H9 (cell line): ENCODE measurements around the gene FRAT1. TPM values are rescaled to one million over a fixed set of nuclear protein-coding genes. Genes with fewer than 3 reads are reported as not detected.

Source experiments
- DNase-seq: peaks from one replicate; pipeline ENCODE4 v3.0.0-alpha.2; 2017
- H2AFZ ChIP-seq: one replicate; pipeline ENCODE4 v1.6.1; 2013; ENCODE audit warnings: mild to moderate bottlenecking, low read length, control low read depth, moderate library complexity
- H2AK5ac ChIP-seq: 2 replicates; pipeline ENCODE4 v1.6.1; 2013; ENCODE audit warnings: low read length, control low read depth, mixed read lengths; ENCODE audit not compliant: insufficient read length
- H2BK120ac ChIP-seq: one replicate; pipeline ENCODE4 v1.6.1; 2013; ENCODE audit warnings: low read depth, mild to moderate bottlenecking, low read length, control low read depth, inconsistent platforms; ENCODE audit not compliant: poor library complexity, severe bottlenecking
- H2BK12ac ChIP-seq: 2 replicates; pipeline ENCODE4 v1.6.1; 2013; ENCODE audit warnings: low read length, control low read depth, mixed read lengths, low read depth; ENCODE audit not compliant: insufficient read length
- H2BK15ac ChIP-seq: 2 replicates; pipeline ENCODE4 v1.6.1; 2013; ENCODE audit warnings: low read depth, low read length, control low read depth
- H2BK20ac ChIP-seq: one replicate; pipeline ENCODE4 v1.6.1; 2013; ENCODE audit warnings: low read depth, mild to moderate bottlenecking, low read length, control low read depth, inconsistent platforms; ENCODE audit not compliant: poor library complexity, severe bottlenecking
- H2BK5ac ChIP-seq: 2 replicates; pipeline ENCODE4 v1.6.1; 2013; ENCODE audit warnings: low read length, control low read depth, mixed read lengths; ENCODE audit not compliant: insufficient read length
- H3K14ac ChIP-seq: 2 replicates; pipeline ENCODE4 v1.6.1; 2013; ENCODE audit warnings: low read length, control low read depth; ENCODE audit not compliant: insufficient read depth
- H3K18ac ChIP-seq: 2 replicates; pipeline ENCODE4 v1.6.1; 2013; ENCODE audit warnings: low read depth, mild to moderate bottlenecking, mixed read lengths, low read length, control low read depth; ENCODE audit not compliant: insufficient read length
- H3K23ac ChIP-seq: 2 replicates; pipeline ENCODE4 v1.6.1; 2013; ENCODE audit warnings: low read length, control low read depth, mixed read lengths, low read depth; ENCODE audit not compliant: insufficient read length
- H3K23me2 ChIP-seq: 2 replicates; pipeline ENCODE4 v1.6.1; 2013; ENCODE audit warnings: low read depth, mild to moderate bottlenecking, mixed read lengths, low read length, control low read depth; ENCODE audit not compliant: insufficient read length, poor library complexity, severe bottlenecking
- H3K27ac ChIP-seq: 2 replicates; pipeline ENCODE4 v1.5.1; 2013; ENCODE audit warnings: low read length, control low read depth, mixed read lengths, low read depth; ENCODE audit not compliant: insufficient read length
- H3K27me3 ChIP-seq: 2 replicates; pipeline ENCODE4 v1.6.1; 2013; ENCODE audit warnings: low read length, control low read depth, inconsistent platforms; ENCODE audit not compliant: insufficient read depth
- H3K4ac ChIP-seq: 2 replicates; pipeline ENCODE4 v1.6.1; 2013; ENCODE audit warnings: low read depth, mild to moderate bottlenecking, control low read depth, inconsistent platforms, low read length, moderate library complexity
- H3K4me1 ChIP-seq: 2 replicates; pipeline ENCODE4 v1.6.1; 2013; ENCODE audit warnings: low read length, control low read depth, inconsistent platforms; ENCODE audit not compliant: insufficient read depth
- H3K4me2 ChIP-seq: 2 replicates; pipeline ENCODE4 v1.6.1; 2013; ENCODE audit warnings: low read length, control low read depth, mixed read lengths; ENCODE audit not compliant: insufficient read length, insufficient read depth
- H3K56ac ChIP-seq: 2 replicates; pipeline ENCODE4 v1.6.1; 2013; ENCODE audit warnings: low read depth, mild to moderate bottlenecking, mixed read lengths, low read length, control low read depth; ENCODE audit not compliant: insufficient read length
- H3K79me1 ChIP-seq: 2 replicates; pipeline ENCODE4 v1.6.1; 2013; ENCODE audit warnings: low read depth, mild to moderate bottlenecking, moderate library complexity, low read length, control low read depth, inconsistent platforms; ENCODE audit not compliant: insufficient read depth, poor library complexity, severe bottlenecking
- H3K79me2 ChIP-seq: 2 replicates; pipeline ENCODE4 v1.6.1; 2013; ENCODE audit warnings: low read length, control low read depth, inconsistent platforms; ENCODE audit not compliant: insufficient read depth
- H3K9ac ChIP-seq: 2 replicates; pipeline ENCODE4 v1.6.1; 2013; ENCODE audit warnings: low read length, control low read depth, mixed read lengths; ENCODE audit not compliant: insufficient read length; ENCODE audit errors: extremely low read depth
- H3K9me3 ChIP-seq: one replicate; pipeline ENCODE4 v1.6.1; 2013; ENCODE audit warnings: low read depth, low read length, inconsistent platforms; ENCODE audit not compliant: control insufficient read depth
- H3T11ph ChIP-seq: one replicate; pipeline ENCODE4 v1.6.1; 2013; ENCODE audit warnings: mild to moderate bottlenecking, low read length, control low read depth, inconsistent platforms
- H4K20me1 ChIP-seq: one replicate; pipeline ENCODE4 v1.6.1; 2013; ENCODE audit not compliant: control insufficient read depth, insufficient read length, insufficient read depth
- H4K5ac ChIP-seq: 2 replicates; pipeline ENCODE4 v1.6.1; 2013; ENCODE audit warnings: low read depth, mild to moderate bottlenecking, mixed read lengths, low read length, control low read depth; ENCODE audit not compliant: insufficient read length
- H4K8ac ChIP-seq: replicated peaks from 2 replicates; pipeline ENCODE4 v1.6.1; 2013; ENCODE audit warnings: low read length, control low read depth, mixed read lengths, low read depth; ENCODE audit not compliant: insufficient read length
- H4K91ac ChIP-seq: 2 replicates; pipeline ENCODE4 v1.6.1; 2013; ENCODE audit warnings: low read depth, mild to moderate bottlenecking, moderate library complexity, mixed read lengths, low read length, control low read depth; ENCODE audit not compliant: insufficient read length
- H3K27ac Mint-ChIP-seq, 3 experiments: 2 replicates in 2 of 3; 3 replicates in 1 of 3; pipeline ENCODE4 v1.8.0; 2020 to 2021; ENCODE audit warnings: mixed read lengths in 3 of 3, mild to moderate bottlenecking in 1 of 3, moderate library complexity in 1 of 3
- H3K27me3 Mint-ChIP-seq: 2 replicates; pipeline ENCODE4 v1.8.0; 2021; ENCODE audit warnings: low read depth, mild to moderate bottlenecking, moderate library complexity, mixed read lengths
- H3K36me3 Mint-ChIP-seq, 3 experiments: 2 replicates in 2 of 3; 3 replicates in 1 of 3; pipeline ENCODE4 v1.8.0; 2020 to 2021; ENCODE audit warnings: low read depth in 3 of 3, mixed read lengths in 3 of 3; ENCODE audit not compliant: insufficient read depth in 1 of 3
- H3K4me1 Mint-ChIP-seq, 2 experiments: 2 replicates each; pipeline ENCODE4 v1.8.0; 2020; ENCODE audit warnings: mixed read lengths in 2 of 2
- H3K4me3 Mint-ChIP-seq, 2 experiments: 2 replicates in 1 of 2; 3 replicates in 1 of 2; pipeline ENCODE4 v1.8.0; 2020 to 2021; ENCODE audit warnings: mild to moderate bottlenecking in 2 of 2, mixed read lengths in 2 of 2, moderate library complexity in 1 of 2
- H3K9me3 Mint-ChIP-seq, 2 experiments: 2 replicates in 1 of 2; 3 replicates in 1 of 2; pipeline ENCODE4 v1.8.0; 2020; ENCODE audit warnings: mild to moderate bottlenecking in 2 of 2, mixed read lengths in 2 of 2, moderate library complexity in 1 of 2
- CTCF ChIP-seq: fragments of 200-600 bp; sonication (generic); conservative IDR thresholded peaks from 3 replicates; pipeline ENCODE4 v1.8.0; 2021; ENCODE audit warnings: antibody characterized with exemption, mild to moderate bottlenecking
- WGBS: extraction: QIAGEN DNeasy Blood & Tissue Kit; methylation state at CpG from one replicate; pipeline ENCODE4 v1.1.7; 2013; ENCODE audit warnings: missing lambda C conversion rate, low lambda C conversion rate, mixed read lengths; ENCODE audit not compliant: insufficient read length; ENCODE audit errors: extremely low coverage; 5-methylcytosine and 5-hydroxymethylcytosine counted together
- total RNA-seq: library from RNA; stranded (reverse); gene quantifications from 2 replicates; pipeline ENCODE4 v1.2.1, GENCODE V29; 2021

Gene FRAT1
- total RNA-seq, 1 experiment from 2014 or later, result 7.3 TPM

GRCh38 chr10:97367126-97367649, 48.1 kb downstream of the FRAT1 start:
- H3K79me1 ChIP-seq, result no peaks in the 10 kb centered on the region
- H3K27me3 ChIP-seq, result no peaks in the 10 kb centered on the region
- H2BK20ac ChIP-seq, result no peak overlapping the region
- no peak overlapping the region for H3K9ac ChIP-seq
- H3K14ac ChIP-seq, result no peak overlapping the region
- H4K91ac ChIP-seq, result no peak overlapping the region
- no peak overlapping the region for H3K56ac ChIP-seq
- H3T11ph ChIP-seq, result no peak overlapping the region
- H3K18ac ChIP-seq, result no peak overlapping the region
- H4K20me1 ChIP-seq, result no peaks in the 10 kb centered on the region
- H3K27me3 Mint-ChIP-seq, result no peaks in the 10 kb centered on the region; the same call in 1 of the 2 replicates
- no peak overlapping the region for H4K5ac ChIP-seq
- no peaks in the 10 kb centered on the region for H3K79me2 ChIP-seq
- no peak overlapping the region for H3K27ac ChIP-seq
- H3K36me3 Mint-ChIP-seq, result peaks cover 57 to 90% (median 81%) of the 10 kb centered on the region in 3 experiments
- H3K23ac ChIP-seq, result no peak overlapping the region
- no peaks in the 10 kb centered on the region for H3K4me1 ChIP-seq
- WGBS, result no CpG with 5 or more reads among the region's 12 CpGs
- H2AK5ac ChIP-seq, result no peak overlapping the region
- no peak overlapping the region for H2BK120ac ChIP-seq
- no peak for DNase-seq
- H3K4me2 ChIP-seq, result no peak overlapping the region
- H2AFZ ChIP-seq, result no peak overlapping the region
- H3K4me1 Mint-ChIP-seq, result peaks cover 2 to 7% of the 10 kb centered on the region in 2 experiments; a peak in 3 of 4 replicates
- no peak overlapping the region for H2BK12ac ChIP-seq
- no peak overlapping the region for H2BK5ac ChIP-seq
- no peak overlapping the region for H4K8ac ChIP-seq
- no peak overlapping the region for H3K4ac ChIP-seq
- no peak for TF ChIP-seq CTCF
- no peaks in the 10 kb centered on the region for H3K23me2 ChIP-seq
- peak overlapping the region in 1 of 3 experiments; percentile 68; a peak in 1 of 7 replicates for H3K27ac Mint-ChIP-seq
- no peak overlapping the region for H2BK15ac ChIP-seq
- H3K9me3 ChIP-seq, result no peaks in the 10 kb centered on the region
- no peak overlapping the region for H3K4me3 Mint-ChIP-seq
- no peaks in the 10 kb centered on the region for H3K9me3 Mint-ChIP-seq

Other genes starting within 250 kb of the FRAT1 start
- gene SLIT1, start 133.3 kb upstream of the FRAT1 start, total RNA-seq, result 0.46 and 0.57 TPM in 2 replicates
- gene ARHGAP19, start 26.6 kb upstream of the FRAT1 start, total RNA-seq, result 30.5 and 33.2 TPM in 2 replicates
- 128 and 129 TPM in 2 replicates for gene FRAT2, start 15.5 kb downstream of the FRAT1 start, total RNA-seq
- 71.6 and 83.0 TPM in 2 replicates for gene RRP12, start 82.1 kb downstream of the FRAT1 start, total RNA-seq
- 932 and 935 TPM in 2 replicates for gene PGAM1, start 106.9 kb downstream of the FRAT1 start, total RNA-seq
- gene EXOSC1, start 126.7 kb downstream of the FRAT1 start, total RNA-seq, result 60.3 and 66.4 TPM in 2 replicates
- 43.9 and 45.4 TPM in 2 replicates for gene ZDHHC16, start 126.9 kb downstream of the FRAT1 start, total RNA-seq
- gene MMS19, start 179.2 kb downstream of the FRAT1 start, total RNA-seq, result 102 and 104 TPM in 2 replicates
- gene UBTD1, start 179.7 kb downstream of the FRAT1 start, total RNA-seq, result 18.1 and 19.0 TPM in 2 replicates